GM23248 (cell line): Measurements from ENCODE around the gene TRMT112. TPM values are rescaled to one million over a fixed set of nuclear protein-coding genes. Genes with fewer than 3 reads are reported as not detected.
A peak's percentile ranks its signal among the peaks of the same experiment; 100 is the strongest.

ENCODE experiments used
- DNase-seq: peaks from one replicate; pipeline ENCODE4 v3.0.0-alpha.2; 2015
- H2AFZ ChIP-seq: fragments of 200-600 bp; sonication (generic); 2 replicates; pipeline ENCODE4 v1.6.1; 2016; ENCODE audit warnings: antibody characterized with exemption
- H3F3A ChIP-seq: fragments of 200-600 bp; sonication (generic); 2 replicates; pipeline ENCODE4 v1.6.1; 2016; ENCODE audit warnings: mild to moderate bottlenecking, antibody characterized with exemption, mixed run types; ENCODE audit not compliant: insufficient read depth
- H3K27ac ChIP-seq: fragments of 200-600 bp; sonication (generic); 2 replicates; pipeline ENCODE4 v1.5.1; 2016; ENCODE audit warnings: mild to moderate bottlenecking
- H3K27me3 ChIP-seq: fragments of 200-600 bp; sonication (generic); replicated peaks from 2 replicates; pipeline ENCODE4 v1.6.1; 2016; ENCODE audit warnings: mild to moderate bottlenecking; ENCODE audit not compliant: insufficient read depth
- H3K36me3 ChIP-seq: fragments of 200-600 bp; sonication (generic); 2 replicates; pipeline ENCODE4 v1.6.1; 2016; ENCODE audit warnings: low read depth, mild to moderate bottlenecking
- H3K4me1 ChIP-seq: fragments of 200-600 bp; sonication (generic); 2 replicates; pipeline ENCODE4 v1.6.1; 2016; ENCODE audit warnings: mild to moderate bottlenecking; ENCODE audit not compliant: insufficient read depth
- H3K4me2 ChIP-seq: fragments of 200-600 bp; sonication (generic); one replicate; pipeline ENCODE4 v1.6.1; 2016; ENCODE audit warnings: mild to moderate bottlenecking; ENCODE audit not compliant: unreplicated experiment
- H3K4me3 ChIP-seq: fragments of 200-600 bp; sonication (generic); 2 replicates; pipeline ENCODE4 v1.5.1; 2016; ENCODE audit warnings: mild to moderate bottlenecking
- H3K79me2 ChIP-seq: fragments of 200-600 bp; sonication (generic); 2 replicates; pipeline ENCODE4 v1.6.1; 2016; ENCODE audit warnings: mild to moderate bottlenecking; ENCODE audit not compliant: insufficient read depth
- H3K9ac ChIP-seq: fragments of 200-600 bp; sonication (generic); 2 replicates; pipeline ENCODE4 v1.6.1; 2016; ENCODE audit warnings: mild to moderate bottlenecking
- H3K9me2 ChIP-seq: fragments of 200-600 bp; sonication (generic); 2 replicates; pipeline ENCODE4 v1.6.1; 2016; ENCODE audit warnings: mixed run types, mild to moderate bottlenecking, moderate library complexity; ENCODE audit not compliant: insufficient read depth
- H3K9me3 ChIP-seq: fragments of 200-600 bp; sonication (generic); one replicate; pipeline ENCODE4 v1.6.1; 2017; ENCODE audit warnings: low read depth
- H4K20me1 ChIP-seq: fragments of 200-600 bp; sonication (generic); 2 replicates; pipeline ENCODE4 v1.6.0; 2016; ENCODE audit not compliant: insufficient read depth
- EZH2 ChIP-seq: fragments of 200-600 bp; sonication (generic); IDR thresholded peaks from 2 replicates; pipeline ENCODE4 v1.6.1; 2018; ENCODE audit warnings: antibody characterized with exemption, mild to moderate bottlenecking; ENCODE audit not compliant: insufficient read depth, poor library complexity, severe bottlenecking
- EZH2phosphoT487 ChIP-seq: fragments of 200-600 bp; sonication (generic); IDR thresholded peaks from 2 replicates; pipeline ENCODE4 v1.6.1; 2018; ENCODE audit warnings: antibody characterized with exemption, moderate library complexity, mild to moderate bottlenecking, low read depth; ENCODE audit not compliant: insufficient read depth
- WGBS, 2 experiments: methylation state at CpG; one replicate each; pipeline ENCODE4 v1.1.6; 2015 to 2017; ENCODE audit warnings: low lambda C conversion rate in 2 of 2, low coverage in 1 of 2; ENCODE audit errors: missing lambda C conversion rate in 2 of 2; 5-methylcytosine and 5-hydroxymethylcytosine counted together
- in situ Hi-C: fragments of 300-500 bp; cut with MboI; formaldehyde crosslinking; loops from 2 replicates; pipeline ENCODE4 v1.15.0; 2020
- polyA plus RNA-seq: library from polyadenylated mRNA; unstranded; fragments of >200 nt; fragmentation: Nextera tagmentation; extraction: Ambion mirVana; gene quantifications from 2 replicates; pipeline ENCODE4 v1.2.1, GENCODE V29; 2016
- total RNA-seq: library from RNA; depleted of rRNA; stranded (reverse); fragments of >200 nt; shearing (Covaris generic); gene quantifications from 2 replicates; pipeline ENCODE4 v1.2.3, GENCODE V29; 2014

TRMT112 gene
- total and polyA plus RNA-seq, 2 experiments from 2014 or later = 161 to 269 TPM

- Histone ChIP-seq H3K9me2 (no peaks in the 10 kb centered on the region), H4K20me1 (no peaks in the 10 kb centered on the region), H3F3A (no peaks in the 10 kb centered on the region), H2AFZ (no peak overlapping the region), H3K4me3 (no peak overlapping the region), H3K9ac (no peak overlapping the region), H3K4me2 (no peak overlapping the region), H3K79me2 (no peaks in the 10 kb centered on the region), H3K27me3 (no peaks in the 10 kb centered on the region), H3K9me3 (no peaks in the 10 kb centered on the region), H3K27ac (no peak overlapping the region), H3K36me3 (no peaks in the 10 kb centered on the region), H3K4me1 (no peaks in the 10 kb centered on the region)
- in situ Hi-C loops = no loop called here
- peak; percentile 28 for DNase-seq
- 71 to 76% methylated on average over 18 of the region's 18 CpGs for WGBS, 2 experiments
- TF ChIP-seq EZH2phosphoT487 (no peak), EZH2 (no peak)
Measured at GRCh38 chr11:64343767-64344559, 26.6 kb upstream of the TRMT112 start.

- DNase-seq = no peak
- TF ChIP-seq EZH2phosphoT487 (no peak), EZH2 (no peak)
- in situ Hi-C loops = no loop called here
- no peaks in the 10 kb centered on the region for H3K79me2 ChIP-seq
- H3K9me3 ChIP-seq = no peaks in the 10 kb centered on the region
- H3K4me1 ChIP-seq = no peaks in the 10 kb centered on the region
- H3K36me3 ChIP-seq = no peaks in the 10 kb centered on the region
- H3K4me2 ChIP-seq = no peak overlapping the region
- no peaks in the 10 kb centered on the region for H3K9me2 ChIP-seq
- 63 to 90% methylated on average over 14 to 29 of the region's 29 CpGs for WGBS, 2 experiments
- H4K20me1 ChIP-seq = no peaks in the 10 kb centered on the region
- H3F3A ChIP-seq = no peaks in the 10 kb centered on the region
- H3K9ac ChIP-seq = no peak overlapping the region
- H3K27me3 ChIP-seq = no peaks in the 10 kb centered on the region
- peak overlapping the region; percentile 87 for H2AFZ ChIP-seq
- peak overlapping the region; percentile 64; the same call in 1 of the 2 replicates for H3K4me3 ChIP-seq
- H3K27ac ChIP-seq = no peak overlapping the region
Measured at GRCh38 chr11:64342869-64343745, 25.7 kb upstream of the TRMT112 start.

DNA sequence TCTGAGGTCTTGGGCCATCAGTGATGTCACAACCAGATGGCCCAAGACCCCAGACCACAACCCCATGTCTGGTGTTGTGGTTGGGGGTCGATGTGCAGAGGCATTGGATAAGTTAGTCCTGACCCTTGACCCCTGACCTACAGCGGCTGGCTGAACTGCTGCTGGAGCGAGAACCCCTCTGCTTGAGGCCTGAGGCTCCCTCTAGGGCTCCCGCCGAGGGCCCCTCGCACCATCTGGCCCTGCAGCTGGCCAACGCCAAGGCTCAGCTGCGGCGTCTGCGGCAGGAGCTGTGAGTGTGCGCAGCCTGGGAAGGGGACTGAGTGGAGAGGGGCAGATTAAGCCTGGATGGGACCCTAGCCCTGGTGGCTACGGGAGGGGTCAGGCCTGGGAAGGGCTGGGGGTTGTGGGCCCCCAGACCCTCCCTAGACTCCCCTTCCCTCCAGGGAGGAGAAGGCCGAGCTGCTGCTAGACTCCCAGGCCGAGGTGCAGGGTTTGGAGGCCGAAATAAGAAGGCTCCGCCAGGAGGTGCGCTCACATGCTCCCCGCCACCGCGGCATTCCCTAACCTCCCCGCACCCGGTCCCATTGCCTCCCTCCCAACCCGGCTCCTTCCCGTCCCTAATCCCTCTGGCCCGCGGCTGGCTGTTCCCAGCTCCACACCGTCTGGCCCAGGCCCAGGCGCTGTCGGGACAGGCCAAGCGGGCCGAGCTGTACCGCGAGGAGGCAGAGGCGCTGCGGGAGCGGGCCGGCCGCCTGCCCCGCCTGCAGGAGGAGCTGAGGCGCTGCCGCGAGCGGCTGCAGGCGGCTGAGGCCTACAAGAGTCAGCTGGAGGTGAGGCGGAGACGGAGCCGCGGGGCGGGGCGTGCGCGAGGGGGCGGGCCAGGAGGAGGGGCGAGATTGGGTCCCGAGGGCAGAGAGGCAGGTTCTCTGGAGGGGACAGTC, 24.8 kb upstream of the TRMT112 start:
- Histone ChIP-seq H3K27ac (peak overlapping the region; percentile 25; the same call in 1 of the 2 replicates), H3K27me3 (no peaks in the 10 kb centered on the region), H2AFZ (peak overlapping the region; percentile 87), H3K9ac (peak overlapping the region; percentile 84), H3F3A (no peaks in the 10 kb centered on the region), H3K4me1 (no peaks in the 10 kb centered on the region), H4K20me1 (no peaks in the 10 kb centered on the region), H3K9me2 (no peaks in the 10 kb centered on the region), H3K79me2 (no peaks in the 10 kb centered on the region), H3K36me3 (no peaks in the 10 kb centered on the region), H3K9me3 (no peaks in the 10 kb centered on the region), H3K4me2 (peak overlapping the region; percentile 67), H3K4me3 (peak overlapping the region; percentile 64)
- peak; percentile 96 for DNase-seq
- TF ChIP-seq EZH2 (no peak), EZH2phosphoT487 (no peak)
- in situ Hi-C loops = no loop called here
- 19 to 32% methylated on average over 30 to 55 of the region's 55 CpGs for WGBS, 2 experiments

DNA sequence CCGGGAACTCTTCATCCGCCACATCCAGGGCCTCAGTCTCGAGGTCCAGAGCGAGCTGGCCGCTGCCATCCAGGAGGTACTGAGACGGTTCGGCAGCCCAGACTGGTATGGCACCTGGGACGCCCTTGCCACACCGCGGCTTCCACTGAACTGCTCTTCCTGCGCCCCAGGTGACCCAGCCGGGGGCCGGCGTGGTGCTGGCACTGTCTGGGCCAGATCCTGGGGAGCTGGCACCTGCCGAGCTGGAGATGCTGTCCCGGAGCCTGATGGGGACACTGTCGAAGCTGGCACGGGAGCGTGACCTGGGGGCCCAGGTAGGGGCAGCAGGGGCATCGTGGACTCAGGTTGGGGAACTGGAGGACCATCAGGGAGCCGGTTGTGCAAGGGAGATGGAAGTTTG, 24.1 kb upstream of the TRMT112 start:
- no peaks in the 10 kb centered on the region for H3F3A ChIP-seq
- TF ChIP-seq EZH2 (no peak), EZH2phosphoT487 (no peak)
- H3K27ac ChIP-seq = no peak overlapping the region
- no peak overlapping the region for H2AFZ ChIP-seq
- H3K9me3 ChIP-seq = no peaks in the 10 kb centered on the region
- WGBS, 2 experiments = 83 to 88% methylated on average over 19 to 21 of the region's 21 CpGs
- no peaks in the 10 kb centered on the region for H4K20me1 ChIP-seq
- DNase-seq = no peak
- no peaks in the 10 kb centered on the region for H3K4me1 ChIP-seq
- H3K36me3 ChIP-seq = no peaks in the 10 kb centered on the region
- in situ Hi-C loops = no loop called here
- H3K9ac ChIP-seq = no peak overlapping the region
- H3K4me2 ChIP-seq = no peak overlapping the region
- H3K4me3 ChIP-seq = no peak overlapping the region
- H3K9me2 ChIP-seq = no peaks in the 10 kb centered on the region
- H3K79me2 ChIP-seq = no peaks in the 10 kb centered on the region
- H3K27me3 ChIP-seq = no peaks in the 10 kb centered on the region
